ENCODE data around the gene PARD3B. TPM values are rescaled to one million over a fixed set of nuclear protein-coding genes. Genes with fewer than 3 reads are reported as not detected.

Gene PARD3B
- total RNA-seq, 1 donor from 2014 or later, result 6.5 TPM

DNA sequence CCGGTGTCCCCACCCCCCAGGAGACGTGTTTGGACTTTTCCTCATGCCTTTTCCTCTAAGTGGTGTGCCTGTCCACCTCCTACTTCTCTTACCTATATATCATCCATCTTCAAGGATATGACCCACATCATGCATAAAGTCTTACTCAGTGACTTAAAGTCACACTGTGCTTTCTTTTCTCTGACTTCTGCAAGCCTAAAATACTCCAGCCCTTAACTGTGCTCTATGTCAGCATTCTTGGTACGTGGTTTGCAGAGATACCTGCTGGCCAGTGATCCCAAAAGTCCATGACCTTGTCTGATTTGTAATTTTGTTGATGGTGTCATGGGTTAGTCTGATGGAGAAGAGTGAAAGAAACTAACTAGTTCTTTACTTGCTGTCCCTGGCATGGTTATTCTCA lies 743.4 kb downstream of the PARD3B start:
- Histone ChIP-seq H3K27me3 (ENCODE audit: control insufficient read depth, insufficient read depth, low read length) (no peaks in the 10 kb centered on the region), H3K4me3 (ENCODE audit: low read depth, low read length) (no peak overlapping the region), H3K36me3 (ENCODE audit: control insufficient read depth, insufficient read depth, low read length) (no peaks in the 10 kb centered on the region)
- no peak for DNase-seq (ENCODE audit: low read depth)
- TF ChIP-seq, protein P1, sequence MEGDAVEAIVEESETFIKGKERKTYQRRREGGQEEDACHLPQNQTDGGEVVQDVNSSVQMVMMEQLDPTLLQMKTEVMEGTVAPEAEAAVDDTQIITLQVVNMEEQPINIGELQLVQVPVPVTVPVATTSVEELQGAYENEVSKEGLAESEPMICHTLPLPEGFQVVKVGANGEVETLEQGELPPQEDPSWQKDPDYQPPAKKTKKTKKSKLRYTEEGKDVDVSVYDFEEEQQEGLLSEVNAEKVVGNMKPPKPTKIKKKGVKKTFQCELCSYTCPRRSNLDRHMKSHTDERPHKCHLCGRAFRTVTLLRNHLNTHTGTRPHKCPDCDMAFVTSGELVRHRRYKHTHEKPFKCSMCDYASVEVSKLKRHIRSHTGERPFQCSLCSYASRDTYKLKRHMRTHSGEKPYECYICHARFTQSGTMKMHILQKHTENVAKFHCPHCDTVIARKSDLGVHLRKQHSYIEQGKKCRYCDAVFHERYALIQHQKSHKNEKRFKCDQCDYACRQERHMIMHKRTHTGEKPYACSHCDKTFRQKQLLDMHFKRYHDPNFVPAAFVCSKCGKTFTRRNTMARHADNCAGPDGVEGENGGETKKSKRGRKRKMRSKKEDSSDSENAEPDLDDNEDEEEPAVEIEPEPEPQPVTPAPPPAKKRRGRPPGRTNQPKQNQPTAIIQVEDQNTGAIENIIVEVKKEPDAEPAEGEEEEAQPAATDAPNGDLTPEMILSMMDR (IDR thresholded peaks at IDR 0.05; ENCODE audit: insufficient read depth, low read length, poor library complexity, severe bottlenecking), result no peak

DNA sequence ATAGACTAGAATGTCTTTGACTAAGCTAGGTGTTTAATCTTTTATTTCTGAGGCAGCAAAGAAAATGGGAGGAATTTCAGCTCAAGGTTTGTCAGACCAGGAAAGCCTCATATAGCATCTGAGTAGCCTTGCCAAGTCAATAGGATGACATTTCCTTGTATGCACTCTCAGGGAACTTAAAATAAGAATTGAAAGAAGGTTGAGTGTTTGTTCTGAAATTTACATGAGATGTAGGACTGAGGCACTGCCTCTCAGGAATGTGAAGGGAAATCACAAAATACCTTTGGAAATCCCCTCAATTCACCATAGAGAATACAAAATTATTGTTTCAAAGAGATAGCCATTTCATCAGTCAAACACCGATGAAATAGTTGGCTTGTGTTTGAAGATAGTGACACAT lies 745.0 kb downstream of the PARD3B start:
- no peak overlapping the region for H3K4me3 ChIP-seq (ENCODE audit: low read depth, low read length)
- no peaks in the 10 kb centered on the region for H3K27me3 ChIP-seq (ENCODE audit: control insufficient read depth, insufficient read depth, low read length)
- no peaks in the 10 kb centered on the region for H3K36me3 ChIP-seq (ENCODE audit: control insufficient read depth, insufficient read depth, low read length)
- DNase-seq (ENCODE audit: low read depth), result no peak
- TF ChIP-seq, protein P1 (IDR thresholded peaks at IDR 0.05; ENCODE audit: insufficient read depth, low read length, poor library complexity, severe bottlenecking), result no peak

DNA sequence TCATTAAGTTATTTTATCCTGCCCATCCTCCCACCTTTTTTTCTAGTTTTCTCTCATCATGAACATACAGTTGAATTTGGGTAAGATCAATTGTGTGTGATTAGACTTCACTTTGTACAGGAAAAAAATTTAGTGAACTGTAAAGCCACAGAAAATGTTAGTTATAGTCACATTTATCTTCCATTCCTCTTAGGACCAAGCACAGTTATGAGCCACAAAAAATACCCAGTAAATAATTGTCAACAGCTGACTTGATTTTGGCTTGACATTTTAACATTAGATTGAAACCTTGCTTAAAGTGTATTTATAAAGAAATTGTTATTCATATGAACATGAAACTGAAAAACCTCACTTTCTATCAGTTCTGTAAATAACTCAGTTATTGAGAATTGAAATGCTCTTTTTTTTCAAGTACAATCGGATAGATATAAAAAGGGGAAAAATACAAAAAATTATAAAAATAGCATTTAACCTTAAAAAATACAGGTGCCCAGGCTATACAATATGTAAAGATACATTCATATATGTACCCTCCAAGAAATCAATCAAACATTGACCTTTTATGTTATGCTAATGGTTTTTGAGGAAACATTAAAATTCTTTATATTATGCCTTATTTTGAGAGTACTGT lies 747.5 kb downstream of the PARD3B start:
- Histone ChIP-seq H3K4me3 (ENCODE audit: low read depth, low read length) (no peak overlapping the region), H3K36me3 (ENCODE audit: control insufficient read depth, insufficient read depth, low read length) (no peaks in the 10 kb centered on the region), H3K27me3 (ENCODE audit: control insufficient read depth, insufficient read depth, low read length) (no peaks in the 10 kb centered on the region)
- DNase-seq (ENCODE audit: low read depth), result no peak
- TF ChIP-seq, protein P1 (IDR thresholded peaks at IDR 0.05; ENCODE audit: insufficient read depth, low read length, poor library complexity, severe bottlenecking), result no peak

DNA sequence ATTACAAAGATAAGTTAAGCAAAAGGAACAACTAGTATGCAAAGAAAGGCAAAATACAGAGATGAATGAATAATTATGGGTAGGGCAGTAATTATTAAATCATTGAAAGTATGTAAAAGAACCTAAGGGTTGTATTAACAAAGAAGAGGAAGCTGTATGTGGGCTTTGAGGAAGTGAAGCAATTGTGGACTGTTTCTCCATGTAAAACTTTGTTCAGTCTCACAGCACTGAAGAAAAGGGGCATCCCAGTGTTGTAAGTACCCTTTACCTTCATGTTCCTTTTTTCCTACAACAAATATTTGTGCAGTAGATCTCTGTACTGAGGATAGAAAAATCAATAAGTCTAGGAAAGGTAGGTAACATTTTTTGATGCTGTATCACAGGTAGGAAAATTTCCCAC lies 748.3 kb downstream of the PARD3B start:
- TF ChIP-seq, protein P1 (IDR thresholded peaks at IDR 0.05; ENCODE audit: insufficient read depth, low read length, poor library complexity, severe bottlenecking), result no peak
- H3K4me3 ChIP-seq (ENCODE audit: low read depth, low read length), result no peak overlapping the region
- no peaks in the 10 kb centered on the region for H3K27me3 ChIP-seq (ENCODE audit: control insufficient read depth, insufficient read depth, low read length)
- DNase-seq (ENCODE audit: low read depth), result no peak
- no peaks in the 10 kb centered on the region for H3K36me3 ChIP-seq (ENCODE audit: control insufficient read depth, insufficient read depth, low read length)

DNA sequence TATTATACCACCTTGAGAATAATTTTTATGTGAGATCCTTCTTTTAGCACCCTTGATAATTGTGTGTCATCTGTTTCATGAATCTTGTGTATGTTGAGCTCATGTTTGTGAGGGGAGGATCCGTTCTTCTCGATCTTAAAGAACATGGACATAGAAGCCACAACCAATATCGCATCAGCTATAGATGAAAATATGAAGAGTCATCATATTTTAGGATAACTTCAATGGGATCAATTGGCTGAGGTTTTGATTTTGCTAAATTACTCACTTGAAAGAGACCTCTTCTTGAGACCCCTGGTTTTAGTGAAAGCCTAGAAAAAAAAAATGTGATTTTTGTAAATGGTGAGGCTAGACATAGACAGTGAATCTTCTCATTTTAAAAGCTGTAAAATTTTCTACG lies 751.7 kb downstream of the PARD3B start:
- TF ChIP-seq, protein P1 (IDR thresholded peaks at IDR 0.05; ENCODE audit: insufficient read depth, low read length, poor library complexity, severe bottlenecking), result no peak
- no peak for DNase-seq (ENCODE audit: low read depth)
- H3K36me3 ChIP-seq (ENCODE audit: control insufficient read depth, insufficient read depth, low read length), result no peaks in the 10 kb centered on the region
- H3K27me3 ChIP-seq (ENCODE audit: control insufficient read depth, insufficient read depth, low read length), result no peaks in the 10 kb centered on the region
- no peak overlapping the region for H3K4me3 ChIP-seq (ENCODE audit: low read depth, low read length)

DNA sequence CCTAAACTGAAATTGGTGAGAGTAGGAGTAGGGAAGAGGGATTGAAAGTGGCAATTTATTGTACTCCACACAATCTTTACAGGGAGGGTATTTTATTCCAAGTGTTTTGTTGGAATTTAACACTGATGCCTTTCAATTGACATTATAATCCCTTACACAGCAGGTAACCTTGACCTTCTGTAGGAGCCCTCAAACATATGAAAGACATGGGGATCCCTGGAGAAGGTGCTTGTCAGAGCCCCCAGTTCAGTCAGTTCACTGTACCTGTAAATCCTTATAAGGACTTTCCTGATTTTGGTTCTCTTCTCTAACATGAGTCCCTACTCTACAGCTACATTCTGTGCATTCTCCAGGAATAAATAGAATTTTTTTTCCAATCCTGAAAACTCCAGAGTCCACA lies 752.1 kb downstream of the PARD3B start:
- Histone ChIP-seq H3K27me3 (ENCODE audit: control insufficient read depth, insufficient read depth, low read length) (no peaks in the 10 kb centered on the region), H3K36me3 (ENCODE audit: control insufficient read depth, insufficient read depth, low read length) (no peaks in the 10 kb centered on the region), H3K4me3 (ENCODE audit: low read depth, low read length) (no peak overlapping the region)
- no peak for DNase-seq (ENCODE audit: low read depth)
- TF ChIP-seq, protein P1 (IDR thresholded peaks at IDR 0.05; ENCODE audit: insufficient read depth, low read length, poor library complexity, severe bottlenecking), result no peak

Measured in kidney epithelial cell (primary cell).